Tongue (tissue), 2 donors: ENCODE measurements around the gene SRM. TPM values are rescaled to one million over a fixed set of nuclear protein-coding genes. Genes with fewer than 3 reads are reported as not detected.

ENCODE experiments used
- DNase-seq: peaks from one replicate; pipeline ENCODE4 v3.0.0-alpha.2; 2015
- total RNA-seq: library from RNA; depleted of rRNA; stranded (reverse); fragments of >200 nt; gene quantifications from one replicate; pipeline ENCODE4 v1.2.3, GENCODE V29; 2014

SRM gene
- total RNA-seq, 1 donor from 2014 or later = 25.7 TPM

GRCh38 chr1:11013160-11013531 is 46.7 kb downstream of the SRM start:
- no peak for DNase-seq

DNA sequence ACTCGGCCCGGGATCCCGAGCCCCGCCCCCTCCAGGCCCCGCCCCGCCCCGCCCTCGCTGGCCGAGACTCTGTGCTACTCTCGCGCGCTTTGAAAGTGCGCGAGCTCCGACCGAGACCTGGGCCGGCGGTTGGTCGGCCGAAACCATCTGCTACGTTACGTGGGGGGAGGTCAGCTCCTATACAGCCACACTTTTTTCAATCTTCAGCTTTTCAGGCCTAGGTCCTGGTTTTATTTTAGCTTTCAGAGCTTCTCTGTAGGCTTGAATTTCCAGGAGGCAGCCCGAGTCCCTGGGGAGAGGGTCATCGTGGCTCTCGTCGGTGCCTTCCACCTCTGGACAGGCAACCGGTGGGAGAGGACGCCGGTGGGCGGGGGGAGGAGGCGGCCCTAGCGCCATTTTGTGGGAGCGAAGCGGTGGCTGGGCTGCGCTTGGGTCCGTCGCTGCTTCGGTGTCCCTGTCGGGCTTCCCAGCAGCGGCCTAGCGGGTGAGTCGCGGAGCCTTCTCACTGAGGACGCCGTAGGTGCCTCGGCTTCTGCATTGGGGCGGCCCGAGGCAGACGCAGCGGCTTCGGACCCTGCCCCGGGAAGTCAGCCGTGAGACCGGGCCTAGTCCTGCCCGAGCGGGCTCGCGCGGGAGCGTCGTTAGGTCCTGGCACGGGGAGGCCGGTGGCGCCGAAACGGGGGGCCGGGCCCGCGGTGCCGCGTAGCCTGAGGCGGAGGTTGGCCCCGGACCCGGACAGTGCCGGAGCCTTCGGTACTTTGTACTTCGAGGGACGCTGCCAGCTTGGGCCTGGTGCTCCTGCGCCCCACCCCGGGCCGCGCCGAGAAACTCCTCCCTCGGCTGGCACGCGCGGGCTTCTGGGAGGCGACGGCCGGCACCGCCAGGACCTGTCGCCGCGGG is 47.3 kb downstream of the SRM start, which contains the start of gene TARDBP:
Gene TARDBP, plus strand, starts transcription at position 395 of the 900 bp plus-strand sequence. CDS start 1,074 bp downstream, outside the sequence.
- DNase-seq = peak; percentile 96

Other genes starting within 250 kb of the SRM start
- 218 TPM for gene TARDBP, start 47.4 kb downstream of the SRM start, total RNA-seq
- gene MASP2, start 12.8 kb downstream of the SRM start, total RNA-seq = not detected
- 39.7 TPM for gene EXOSC10, start 39.9 kb upstream of the SRM start, total RNA-seq
- 12.0 TPM for gene ANGPTL7, start 129.3 kb upstream of the SRM start, total RNA-seq
- gene MTOR, start 202.5 kb upstream of the SRM start, total RNA-seq = 44.5 TPM
- 11.6 TPM for gene UBIAD1, start 213.2 kb upstream of the SRM start, total RNA-seq